Tibial nerve (tissue), 3 donors: ENCODE data around the gene GSTT2B.
A peak's percentile ranks its signal among the peaks of the same experiment; 100 is the strongest.
"Not testable (repeated sequence)": the region's sequence is repeated elsewhere in the genome, so short reads cannot be mapped to it uniquely, and the experiment has no call there.

Experiments
- POLR2A ChIP-seq, 2 donors: fragments of 450-650 bp; IDR thresholded peaks; one replicate each; pipeline ENCODE4 v1.6.1; 2017; ENCODE audit warnings: antibody characterized with exemption in 2 of 2, mild to moderate bottlenecking in 2 of 2, moderate library complexity in 2 of 2
- TF ChIP-seq, protein P1 (sequence below), 5 experiments: fragments of 200-600 bp in 3 of 5; fragments of 450-650 bp in 2 of 5; sonication (generic) in 3 of 5; IDR thresholded peaks; one replicate each; pipeline ENCODE4 v1.5.1; 2016 to 2019; ENCODE audit warnings: antibody characterized with exemption in 5 of 5, mild to moderate bottlenecking in 3 of 5, moderate library complexity in 2 of 5

GRCh38 chr22:23956301-23956900 lies 4.6 kb downstream of the GSTT2B start:
- TF ChIP-seq POLR2A (IDR thresholded peaks at IDR 0.05), result not testable (repeated sequence)
- TF ChIP-seq, protein P1, sequence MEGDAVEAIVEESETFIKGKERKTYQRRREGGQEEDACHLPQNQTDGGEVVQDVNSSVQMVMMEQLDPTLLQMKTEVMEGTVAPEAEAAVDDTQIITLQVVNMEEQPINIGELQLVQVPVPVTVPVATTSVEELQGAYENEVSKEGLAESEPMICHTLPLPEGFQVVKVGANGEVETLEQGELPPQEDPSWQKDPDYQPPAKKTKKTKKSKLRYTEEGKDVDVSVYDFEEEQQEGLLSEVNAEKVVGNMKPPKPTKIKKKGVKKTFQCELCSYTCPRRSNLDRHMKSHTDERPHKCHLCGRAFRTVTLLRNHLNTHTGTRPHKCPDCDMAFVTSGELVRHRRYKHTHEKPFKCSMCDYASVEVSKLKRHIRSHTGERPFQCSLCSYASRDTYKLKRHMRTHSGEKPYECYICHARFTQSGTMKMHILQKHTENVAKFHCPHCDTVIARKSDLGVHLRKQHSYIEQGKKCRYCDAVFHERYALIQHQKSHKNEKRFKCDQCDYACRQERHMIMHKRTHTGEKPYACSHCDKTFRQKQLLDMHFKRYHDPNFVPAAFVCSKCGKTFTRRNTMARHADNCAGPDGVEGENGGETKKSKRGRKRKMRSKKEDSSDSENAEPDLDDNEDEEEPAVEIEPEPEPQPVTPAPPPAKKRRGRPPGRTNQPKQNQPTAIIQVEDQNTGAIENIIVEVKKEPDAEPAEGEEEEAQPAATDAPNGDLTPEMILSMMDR (IDR thresholded peaks at IDR 0.05), result peak; percentile 77 to 94 (median 86)
